ENCODE data around the gene TMEM238.

GRCh38 chr19:55348317-55349034 is 35.6 kb downstream of the TMEM238 start:
- TF ChIP-seq EZH2 (IDR thresholded peaks at IDR 0.05; ENCODE audit: borderline replicate concordance, control insufficient read depth, low read depth, low read length) (no peak), RFX5 (IDR thresholded peaks at IDR 0.05; ENCODE audit: low read depth, low read length) (no peak), CTCF (IDR thresholded peaks at IDR 0.05 in 2 of 3, conservative IDR thresholded peaks at IDR 0.05 in 1 of 3; ENCODE audit: control insufficient read depth in 2 of 3, extremely low read depth in 1 of 3, insufficient read depth in 1 of 3, low read depth in 3 of 3, low read length in 3 of 3) (no peak), NR2C2 (IDR thresholded peaks at IDR 0.05; ENCODE audit: borderline replicate concordance, control insufficient read depth, insufficient read length, low read depth) (no peak), CHD1 (IDR thresholded peaks at IDR 0.05; ENCODE audit: low read depth, low read length) (no peak), ZZZ3 (IDR thresholded peaks at IDR 0.05; ENCODE audit: control insufficient read depth, insufficient read length, low read depth) (no peak), NRF1 (conservative IDR thresholded peaks at IDR 0.05; ENCODE audit: low read depth, low read length) (no peak), CEBPB (IDR thresholded peaks at IDR 0.05; ENCODE audit: borderline replicate concordance in 1 of 2, low read depth in 2 of 2, low read length in 2 of 2) (no peak), HDGF (IDR thresholded peaks at IDR 0.05) (no peak), POLR2A (IDR thresholded peaks at IDR 0.05; ENCODE audit: low read depth, low read length) (no peak; the same call in 1 of the 2 replicates)
